Dedifferentiated amniotic fluid mesenchymal stem cell (primary cell): ENCODE data around the gene DLGAP4.
"Not testable (repeated sequence)": the region's sequence is repeated elsewhere in the genome, so short reads cannot be mapped to it uniquely, and the experiment has no call there.

Experiments
- DNase-seq: peaks from one replicate; pipeline ENCODE4 v3.0.0-alpha.2; 2016; ENCODE audit errors: extremely low spot score

DLGAP4 gene

GRCh38 chr20:36454698-36455427, 148.7 kb downstream of the DLGAP4 start:
- DNase-seq = no peak

DNA sequence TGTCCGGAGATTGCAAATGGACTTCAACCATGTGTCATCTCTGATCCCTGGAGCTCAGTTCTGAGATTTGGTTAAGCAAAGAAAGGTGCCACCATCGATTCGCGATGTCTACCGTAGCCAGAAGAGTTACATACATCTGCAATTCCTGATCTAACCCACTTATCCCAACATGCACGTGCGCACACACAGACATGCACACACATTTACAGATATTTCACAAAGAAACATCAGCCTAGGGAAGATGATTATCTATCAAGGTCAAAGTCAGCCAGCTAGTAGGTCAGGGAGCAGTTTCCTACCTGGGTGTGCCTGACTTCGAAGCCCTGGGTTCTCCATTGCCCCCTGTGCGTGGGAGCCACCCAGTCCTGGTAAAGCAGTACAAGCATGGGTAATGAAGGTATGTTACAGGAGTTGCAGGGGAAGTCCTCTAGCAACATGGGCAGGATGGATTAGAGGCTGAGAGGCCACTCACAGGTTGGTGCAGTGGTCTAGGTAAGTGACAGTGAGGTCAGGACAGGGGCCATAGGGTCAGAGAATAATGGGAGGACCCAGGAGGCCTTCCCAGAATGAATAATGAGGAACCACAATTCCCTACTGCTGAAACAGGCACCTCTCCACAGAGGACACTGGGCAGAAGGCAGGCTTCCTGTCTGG, 150.0 kb downstream of the DLGAP4 start:
- no peak for DNase-seq

GRCh38 chr20:36460648-36461599, 154.8 kb downstream of the DLGAP4 start:
- DNase-seq = peak; percentile 84

DNA sequence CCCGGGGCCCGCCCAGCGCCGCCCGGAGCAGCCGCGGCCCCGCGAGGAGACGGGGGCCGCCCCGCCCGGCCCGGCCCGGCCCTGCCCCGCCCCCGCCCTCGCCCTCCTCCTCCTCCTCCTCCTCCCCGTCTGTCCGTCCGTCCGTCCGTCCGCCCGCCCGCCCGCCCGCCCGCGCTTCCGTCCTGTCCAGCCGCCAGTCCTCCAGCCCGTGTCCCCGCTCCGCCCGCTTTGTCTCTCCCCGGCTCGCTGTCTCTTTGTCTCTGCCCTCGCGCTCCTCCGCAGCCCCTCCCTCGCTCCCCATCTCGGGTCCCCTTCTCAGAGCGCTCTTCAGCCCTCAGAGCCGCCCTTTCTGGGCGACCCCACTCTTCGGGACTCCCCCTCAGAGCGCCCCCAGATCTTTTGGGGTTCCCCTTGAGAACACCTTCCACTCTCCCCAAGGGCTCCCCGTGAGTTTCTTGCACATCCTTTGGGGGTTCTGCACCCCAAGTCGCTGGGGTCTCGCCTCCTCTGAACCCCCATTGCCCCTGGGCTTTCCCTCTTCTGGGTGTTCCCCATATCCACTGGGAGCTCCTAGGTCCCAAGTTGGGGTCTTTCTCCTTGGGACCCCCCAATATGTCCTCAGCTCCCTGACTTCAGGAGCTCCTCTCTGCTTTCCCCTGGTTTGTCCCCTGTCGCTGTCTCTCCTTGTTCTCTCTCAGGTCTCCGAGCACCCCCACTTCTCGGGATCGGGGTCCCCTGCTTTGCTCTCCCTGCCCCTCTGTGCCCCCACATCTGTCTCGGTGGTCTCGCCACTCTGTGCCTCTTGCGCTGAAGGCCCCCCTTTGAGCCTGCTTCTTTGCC, 155.7 kb downstream of the DLGAP4 start:
- DNase-seq = peak; percentile 36

GRCh38 chr20:36462440-36463211, 156.5 kb downstream of the DLGAP4 start:
- DNase-seq = no peak

DNA sequence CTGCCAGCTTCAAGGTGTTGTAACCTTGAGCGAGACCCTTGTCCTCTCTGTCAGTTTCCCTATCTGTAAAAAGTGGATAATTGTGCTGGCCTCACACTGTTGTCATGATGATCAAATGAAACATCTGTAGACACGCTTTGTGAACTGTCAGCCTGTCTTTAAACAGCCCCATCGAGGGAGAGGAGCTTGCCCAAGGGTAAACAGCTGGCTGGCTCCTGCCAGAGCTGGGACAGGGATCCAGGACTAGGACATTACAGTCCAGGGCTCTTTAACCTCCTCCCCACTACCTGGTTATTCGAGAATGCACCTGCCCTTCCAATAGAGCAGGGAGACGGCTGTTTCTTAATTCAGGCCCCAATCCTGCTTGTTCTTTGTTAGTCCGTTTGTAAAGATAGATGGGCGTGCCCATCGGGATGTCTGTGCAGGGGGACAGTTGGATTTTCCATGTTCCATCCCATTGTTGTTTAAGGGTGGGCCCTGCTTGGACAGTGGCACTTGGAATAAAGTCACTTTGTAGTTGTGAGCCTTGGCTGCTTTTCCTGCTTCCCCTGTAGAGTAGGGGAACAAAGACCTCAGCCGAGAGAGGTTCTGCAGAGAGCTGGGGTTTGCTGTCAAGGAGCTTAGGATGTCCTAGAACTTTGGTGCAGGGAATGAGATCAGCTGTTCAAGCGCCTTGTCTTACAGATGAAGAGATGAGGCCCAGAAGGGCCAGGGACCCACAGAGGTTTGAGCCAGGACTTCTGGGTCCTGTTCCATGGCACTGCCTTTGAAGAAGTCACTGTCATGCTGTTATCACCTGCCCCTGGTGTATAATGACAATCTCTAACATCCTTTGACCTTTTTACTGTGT, 157.3 kb downstream of the DLGAP4 start:
- DNase-seq = no peak

DNA sequence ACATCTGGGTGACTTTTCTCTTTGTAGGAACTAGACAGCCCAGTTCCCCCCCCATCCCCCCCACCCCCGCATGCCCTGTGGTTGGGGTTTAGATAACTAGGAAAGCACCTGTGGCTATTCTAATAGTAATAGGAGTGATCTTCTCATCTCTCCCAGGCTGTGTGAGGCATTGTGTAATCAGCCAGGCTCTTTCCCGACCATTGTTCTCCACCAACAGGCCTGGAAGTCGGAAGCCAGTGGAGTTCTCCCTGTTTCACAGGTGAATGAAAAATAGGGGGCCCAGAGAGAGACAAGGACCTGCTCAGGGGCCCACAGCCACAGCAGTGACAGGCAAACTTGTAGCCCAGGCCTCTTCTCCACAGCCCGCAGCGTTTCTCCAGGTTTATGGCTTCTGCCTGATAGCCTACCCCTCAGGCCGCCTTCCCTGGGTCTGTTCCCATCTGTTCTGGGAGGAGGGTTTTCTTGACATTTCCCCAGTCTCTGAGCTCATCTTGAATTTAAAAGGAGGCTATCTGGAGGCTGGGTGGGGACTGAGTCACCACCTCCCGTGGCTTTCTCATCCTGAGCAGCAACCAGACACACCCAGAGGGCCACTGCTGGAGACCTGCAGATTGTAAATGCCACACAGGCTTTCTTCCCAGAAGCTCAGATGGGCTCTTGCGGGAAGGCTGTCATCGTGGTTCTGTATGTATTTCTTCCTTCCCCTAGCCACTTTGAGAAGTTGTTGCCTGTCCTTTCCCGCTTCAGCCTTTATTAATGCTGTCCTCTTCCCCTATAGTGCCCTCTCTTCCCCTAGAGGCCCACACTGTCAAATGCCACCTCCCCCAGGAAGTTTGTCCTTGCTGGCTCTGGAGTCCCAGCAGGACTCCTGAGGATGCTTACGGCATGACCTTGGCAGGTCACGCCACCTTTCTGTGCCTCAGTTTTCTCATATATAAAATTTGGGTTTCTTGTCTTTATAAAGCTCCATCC, 159.3 kb downstream of the DLGAP4 start:
- peak; percentile 69 for DNase-seq

GRCh38 chr20:36466089-36466488, 159.9 kb downstream of the DLGAP4 start:
- no peak for DNase-seq

DNA sequence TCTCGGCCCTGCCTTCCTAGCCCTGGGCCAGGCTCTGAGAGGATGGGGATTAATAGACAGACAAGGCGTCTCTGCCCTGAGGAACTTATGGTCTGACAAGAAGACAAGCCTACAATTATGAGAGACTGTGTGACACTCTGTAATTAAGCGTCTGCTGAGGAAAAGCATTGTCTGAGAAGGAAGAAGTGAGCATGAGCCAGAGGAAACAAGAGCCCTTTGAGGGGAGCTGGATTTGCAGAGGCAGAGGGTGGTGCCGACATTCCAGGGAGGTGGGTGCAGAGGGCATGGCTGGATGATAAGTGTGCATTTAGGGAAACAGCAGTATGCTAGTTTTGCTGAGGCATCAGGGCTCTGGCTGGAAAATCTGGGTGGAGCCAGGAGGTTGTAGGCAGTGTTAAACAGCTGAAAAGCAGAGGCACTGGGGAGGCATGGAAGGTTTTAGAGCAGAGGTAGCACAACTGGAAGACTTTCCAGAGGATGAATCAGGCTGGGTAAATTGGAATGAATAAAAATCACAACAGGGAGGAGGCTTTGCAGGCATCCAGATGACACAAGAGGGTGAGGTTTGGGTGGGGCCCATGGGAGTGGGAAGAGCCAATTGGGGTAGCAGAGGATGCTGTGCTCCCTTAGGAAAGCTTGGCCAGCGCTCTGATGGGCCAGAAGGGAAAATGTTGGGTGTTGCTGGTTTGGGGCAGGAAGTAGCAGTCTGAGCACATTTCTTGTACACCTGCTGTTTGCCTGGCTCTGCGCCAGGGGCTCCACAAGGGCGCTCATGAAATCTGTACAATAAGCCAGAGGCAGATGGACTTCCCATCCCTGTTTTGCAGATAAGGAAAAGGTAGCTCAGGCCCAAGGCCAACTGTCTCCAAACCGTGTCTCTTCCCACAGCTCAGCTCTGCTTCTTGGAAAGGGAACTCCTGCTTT, 161.2 kb downstream of the DLGAP4 start:
- peak; percentile 43 for DNase-seq

GRCh38 chr20:36468149-36469000, 162.2 kb downstream of the DLGAP4 start:
- no peak for DNase-seq

DNA sequence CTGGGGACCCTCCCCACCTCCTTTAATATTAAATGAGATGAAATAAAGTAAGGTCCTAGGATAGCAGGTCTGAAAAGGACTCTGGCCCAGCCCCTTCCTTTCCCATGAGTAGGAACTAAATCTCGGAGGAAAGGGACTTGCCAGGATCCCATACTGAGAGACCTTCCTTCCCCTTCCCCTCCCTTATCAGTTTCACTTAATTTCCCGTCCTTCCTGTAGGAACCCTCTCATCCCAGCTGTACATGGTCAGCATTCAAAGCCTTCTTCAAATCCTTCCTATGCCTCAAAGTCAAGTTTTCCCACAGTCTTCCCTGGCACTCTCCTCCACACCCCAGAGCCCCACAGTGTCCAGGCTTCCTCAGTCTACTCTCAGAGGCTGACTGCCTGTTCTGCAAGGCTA, 163.8 kb downstream of the DLGAP4 start:
- no peak for DNase-seq

- no peak for DNase-seq
Observed at GRCh38 chr20:36471885-36472636, 165.9 kb downstream of the DLGAP4 start.

DNA sequence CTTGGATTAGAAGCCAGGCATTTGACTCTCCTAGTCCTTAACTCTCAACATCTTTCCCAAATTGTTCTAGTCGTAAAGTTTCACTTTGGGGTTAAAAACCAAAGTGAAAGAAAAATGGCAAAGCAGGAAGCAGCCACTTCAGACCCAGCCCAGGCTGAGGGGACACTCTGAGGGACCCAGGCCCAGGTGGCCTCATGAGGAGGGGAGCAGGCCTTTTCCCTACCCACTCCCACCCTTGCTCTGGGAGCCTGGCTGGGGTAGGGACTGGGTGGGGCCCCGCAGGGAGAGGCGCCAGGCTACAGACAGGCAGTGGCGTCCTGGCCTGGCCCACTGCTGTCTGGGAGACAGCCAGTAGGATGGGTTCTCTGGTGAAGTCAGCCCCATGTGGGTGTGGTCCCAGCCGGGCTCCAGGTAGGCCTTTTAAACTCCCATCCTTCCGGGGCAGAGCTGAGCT, 166.5 kb downstream of the DLGAP4 start:
- DNase-seq = no peak

- no peak for DNase-seq
Observed at GRCh38 chr20:36473164-36473563, 167.0 kb downstream of the DLGAP4 start.

DNA sequence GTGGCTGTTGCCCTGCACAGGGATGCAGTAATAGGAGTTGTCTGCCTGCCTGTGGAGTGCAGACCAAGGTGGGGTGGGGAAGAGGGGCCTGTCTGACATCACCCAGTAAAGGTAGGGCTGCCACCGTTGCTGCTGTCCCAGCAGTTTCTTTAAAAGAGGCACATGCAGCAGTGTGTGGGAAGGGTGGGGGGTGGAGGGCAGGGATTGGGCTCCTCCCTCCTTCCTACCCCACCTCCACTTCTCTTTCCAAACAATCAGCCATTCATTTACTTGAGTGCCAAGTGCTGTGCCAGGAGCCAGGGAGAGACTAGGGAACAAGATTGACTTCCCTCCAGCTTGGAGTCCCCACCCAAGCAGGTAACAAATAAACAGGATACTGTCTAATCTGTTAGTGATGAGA, 168.4 kb downstream of the DLGAP4 start:
- DNase-seq = no peak

GRCh38 chr20:36475054-36475453, 168.9 kb downstream of the DLGAP4 start:
- DNase-seq = not testable (repeated sequence)
